Measurements from ENCODE around the gene VAPA.

The VAPA gene

GRCh38 chr18:9915291-9916076 lies 1.7 kb downstream of the VAPA start:
- no peak for DNase-seq

- DNase-seq: no peak
These were observed 2.3 kb downstream of the VAPA start for GRCh38 chr18:9916077-9916639.

GRCh38 chr18:9916808-9917207 lies 3.0 kb downstream of the VAPA start:
- no peak for DNase-seq

GRCh38 chr18:9918016-9918680 lies 4.3 kb downstream of the VAPA start:
- no peak for DNase-seq

- DNase-seq: no peak
These were observed 5.9 kb downstream of the VAPA start for GRCh38 chr18:9919564-9920232.

GRCh38 chr18:9922592-9923311 lies 8.9 kb downstream of the VAPA start:
- DNase-seq: no peak

GRCh38 chr18:9924371-9924943 lies 10.6 kb downstream of the VAPA start:
- DNase-seq: no peak

GRCh38 chr18:9925369-9925768 lies 11.6 kb downstream of the VAPA start:
- no peak for DNase-seq

- no peak for DNase-seq
These were observed 12.0 kb downstream of the VAPA start for GRCh38 chr18:9925795-9926194.

GRCh38 chr18:9926223-9926894 lies 12.5 kb downstream of the VAPA start:
- no peak for DNase-seq

GRCh38 chr18:9926977-9927376 lies 13.2 kb downstream of the VAPA start:
- DNase-seq: no peak

GRCh38 chr18:9927392-9928063 lies 13.7 kb downstream of the VAPA start:
- no peak for DNase-seq

GRCh38 chr18:9928646-9929259 lies 14.9 kb downstream of the VAPA start:
- DNase-seq: no peak

- DNase-seq: no peak
These were observed 16.6 kb downstream of the VAPA start for GRCh38 chr18:9930299-9930884.

GRCh38 chr18:9931146-9931545 lies 17.3 kb downstream of the VAPA start:
- no peak for DNase-seq

- no peak for DNase-seq
These were observed 17.9 kb downstream of the VAPA start for GRCh38 chr18:9931678-9932077.

- DNase-seq: no peak
These were observed 20.0 kb downstream of the VAPA start for GRCh38 chr18:9933865-9934264.

GRCh38 chr18:9934274-9934673 lies 20.5 kb downstream of the VAPA start:
- DNase-seq: no peak

GRCh38 chr18:9941103-9941502 lies 27.3 kb downstream of the VAPA start:
- no peak for DNase-seq

- DNase-seq: no peak
These were observed 27.8 kb downstream of the VAPA start for GRCh38 chr18:9941660-9942059.

GRCh38 chr18:9943311-9943710 lies 29.5 kb downstream of the VAPA start:
- DNase-seq: no peak

All from NCI-H524 (cell line).